GM12878 (cell line): Measurements from ENCODE around the gene ARFRP1.

Experiments used
- CHD2 ChIP-seq: IDR thresholded peaks from 2 replicates; pipeline ENCODE4 v1.6.1; 2011; ENCODE audit warnings: low read depth, low read length, improper control_type of control experiment, borderline replicate concordance
- CHD4 ChIP-seq: fragments of 200-600 bp; sonication (generic); IDR thresholded peaks from 2 replicates; pipeline ENCODE4 v1.6.1; 2016; ENCODE audit warnings: mild to moderate bottlenecking
- CREB1 ChIP-seq: IDR thresholded peaks from 2 replicates; pipeline ENCODE4 v1.6.1; 2012; ENCODE audit warnings: low read depth, mild to moderate bottlenecking, inconsistent platforms
- ELK1 ChIP-seq: IDR thresholded peaks from 2 replicates; pipeline ENCODE4 v1.6.1; 2012; ENCODE audit warnings: low read depth, low read length, improper control_type of control experiment
- FOXM1 ChIP-seq: IDR thresholded peaks from 2 replicates; pipeline ENCODE4 v1.6.1; 2012; ENCODE audit warnings: low read depth, mild to moderate bottlenecking, inconsistent platforms, low read length, moderate library complexity
- MYC ChIP-seq: IDR thresholded peaks from 2 replicates; pipeline ENCODE4 v1.6.1; 2011; ENCODE audit warnings: mild to moderate bottlenecking, low read length, moderate library complexity, inconsistent platforms; ENCODE audit not compliant: insufficient read depth, insufficient replicate concordance, insufficient read length, severe bottlenecking
- POLR2A ChIP-seq: IDR thresholded peaks from 2 replicates; pipeline ENCODE4 v1.6.1; 2011; ENCODE audit warnings: low read depth, mild to moderate bottlenecking, low read length
- POLR2AphosphoS2 ChIP-seq: IDR thresholded peaks from 2 replicates; pipeline ENCODE4 v1.6.1; 2011; ENCODE audit warnings: low read depth, mild to moderate bottlenecking, low read length, improper control_type of control experiment, moderate library complexity
- RAD21 ChIP-seq: IDR thresholded peaks from 2 replicates; pipeline ENCODE4 v1.6.1; 2011; ENCODE audit warnings: mild to moderate bottlenecking, low read depth, low read length, moderate library complexity; ENCODE audit not compliant: insufficient read depth
- SRF ChIP-seq, 2 experiments: IDR thresholded peaks; 2 replicates each; pipeline ENCODE4 v1.6.1; 2011; ENCODE audit warnings: low read depth in 2 of 2, low read length in 2 of 2, mild to moderate bottlenecking in 1 of 2, moderate library complexity in 1 of 2
- USF1 ChIP-seq: IDR thresholded peaks from 2 replicates; pipeline ENCODE4 v1.6.1; 2011; ENCODE audit warnings: borderline replicate concordance, low read depth, mild to moderate bottlenecking, moderate library complexity, mixed read lengths, low read length; ENCODE audit not compliant: insufficient read depth; ENCODE audit errors: extremely low read length

GRCh38 chr20:63752411-63753101, 44.8 kb upstream of the ARFRP1 start:
- TF ChIP-seq POLR2A (no peak), RAD21 (no peak), CREB1 (no peak), MYC (no peak), CHD4 (no peak), ELK1 (no peak), SRF (IDR thresholded peaks at IDR 0.05; ENCODE audit: low read depth in 2 of 2, low read length in 2 of 2) (no peak), POLR2AphosphoS2 (no peak), USF1 (no peak), CHD2 (no peak), FOXM1 (no peak)
